ENCODE results near the gene JMJD8. TPM values are rescaled to one million over a fixed set of nuclear protein-coding genes. Genes with fewer than 3 reads are reported as not detected.

JMJD8 gene
- polyA plus RNA-seq, 4 donors: 23.0 to 46.2 (median 31.9) TPM

- Histone ChIP-seq H3K27ac (ENCODE audit: low read depth in 1 of 3, low read length in 2 of 3) (peak overlapping the region in 2 of 3 donors; percentile 74 to 77), H3K4me1 (ENCODE audit: control insufficient read depth in 3 of 3, insufficient read depth in 2 of 3, low read depth in 1 of 3, low read length in 2 of 3) (peaks cover 4 to 28% (median 5%) of the 10 kb centered on the region in 3 donors), H3K36me3 (ENCODE audit: control insufficient read depth in 3 of 3, insufficient read depth in 2 of 3, low read depth in 1 of 3, low read length in 3 of 3) (peaks cover 5 to 63% (median 12%) of the 10 kb centered on the region in 3 donors), H3K27me3 (ENCODE audit: control insufficient read depth in 3 of 3, insufficient read depth in 3 of 3, low read length in 3 of 3) (no peaks in the 10 kb centered on the region), H3K9me3 (ENCODE audit: control insufficient read depth in 2 of 2, insufficient read depth in 1 of 2, low read depth in 1 of 2, low read length in 1 of 2) (no peaks in the 10 kb centered on the region), H3K4me3 (ENCODE audit: low read depth in 1 of 3, low read length in 3 of 3) (peak overlapping the region; percentile 52 to 78 (median 67))
- FAIRE-seq (no peak), DNase-seq (peak in 1 of 2 donors; percentile 24)
- 5 to 15% (median 7%) methylated on average over 53 to 57 of the region's 57 CpGs for WGBS, 3 donors
Observed at GRCh38 chr16:683396-684070, 601 bp downstream of the JMJD8 start.

DNA sequence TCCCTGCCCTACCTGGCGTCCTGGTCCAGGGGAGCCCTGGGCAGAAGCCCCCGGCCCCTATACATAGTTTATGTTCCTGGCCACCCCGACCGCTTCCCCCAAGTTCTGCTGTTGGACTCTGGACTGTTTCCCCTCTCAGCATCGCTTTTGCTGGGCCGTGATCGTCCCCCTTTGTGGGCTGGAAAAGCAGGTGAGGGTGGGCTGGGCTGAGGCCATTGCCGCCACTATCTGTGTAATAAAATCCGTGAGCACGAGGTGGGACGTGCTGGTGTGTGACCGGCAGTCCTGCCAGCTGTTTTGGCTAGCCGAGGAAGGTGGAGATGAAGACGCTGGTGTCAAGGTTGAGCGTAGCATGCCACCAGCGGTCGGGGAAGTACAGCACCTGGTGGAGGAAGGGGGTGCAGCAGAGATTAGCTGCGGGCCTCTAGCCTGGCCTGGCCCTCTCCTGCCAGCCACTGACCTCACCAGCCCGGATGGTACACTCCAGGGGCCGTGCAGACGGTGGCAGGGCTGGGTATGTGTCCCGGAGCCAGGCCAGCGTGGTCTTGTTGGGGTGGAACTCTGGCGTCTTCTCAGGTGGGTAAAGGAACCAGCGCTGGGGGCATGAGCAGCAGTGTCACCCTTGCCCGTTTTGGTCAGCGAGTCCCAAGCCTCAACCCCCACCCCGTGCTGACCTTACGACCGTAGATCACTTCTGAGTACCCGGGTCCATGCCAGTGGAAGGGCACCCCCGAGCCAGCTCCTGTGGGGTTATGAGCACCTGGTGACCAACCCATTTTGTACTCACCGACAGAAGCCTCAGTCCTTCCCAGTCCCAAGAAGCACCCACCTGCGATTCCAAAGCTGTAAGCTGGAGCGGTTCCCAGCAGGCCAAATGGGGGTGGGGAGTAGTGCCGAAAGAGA, 1.4 kb downstream of the JMJD8 start:
- H3K9me3 ChIP-seq (ENCODE audit: control insufficient read depth in 2 of 2, insufficient read depth in 1 of 2, low read depth in 1 of 2, low read length in 1 of 2): no peaks in the 10 kb centered on the region
- H3K36me3 ChIP-seq (ENCODE audit: control insufficient read depth in 3 of 3, insufficient read depth in 2 of 3, low read depth in 1 of 3, low read length in 3 of 3): peaks cover 5 to 58% (median 12%) of the 10 kb centered on the region in 3 donors
- no peak for FAIRE-seq
- H3K4me3 ChIP-seq (ENCODE audit: low read depth in 1 of 3, low read length in 3 of 3): peak overlapping the region in 2 of 3 donors; percentile 52 to 78
- H3K27ac ChIP-seq (ENCODE audit: low read depth in 1 of 3, low read length in 2 of 3): peak overlapping the region in 1 of 3 donors; percentile 33
- WGBS, 3 donors: 66 to 81% (median 74%) methylated on average over 36 of the region's 36 CpGs
- H3K4me1 ChIP-seq (ENCODE audit: control insufficient read depth in 3 of 3, insufficient read depth in 2 of 3, low read depth in 1 of 3, low read length in 2 of 3): peaks cover 4 to 28% (median 5%) of the 10 kb centered on the region in 3 donors
- no peak for DNase-seq
- H3K27me3 ChIP-seq (ENCODE audit: control insufficient read depth in 3 of 3, insufficient read depth in 3 of 3, low read length in 3 of 3): no peaks in the 10 kb centered on the region

GRCh38 chr16:681746-682427, 2.2 kb downstream of the JMJD8 start:
- no peak for FAIRE-seq
- Histone ChIP-seq H3K27ac (ENCODE audit: low read depth in 1 of 3, low read length in 2 of 3) (no peak overlapping the region), H3K27me3 (ENCODE audit: control insufficient read depth in 3 of 3, insufficient read depth in 3 of 3, low read length in 3 of 3) (no peaks in the 10 kb centered on the region), H3K9me3 (ENCODE audit: control insufficient read depth in 2 of 2, insufficient read depth in 1 of 2, low read depth in 1 of 2, low read length in 1 of 2) (no peaks in the 10 kb centered on the region), H3K4me3 (ENCODE audit: low read depth in 1 of 3, low read length in 3 of 3) (peak overlapping the region in 2 of 3 donors; percentile 79 to 82), H3K36me3 (ENCODE audit: control insufficient read depth in 3 of 3, insufficient read depth in 2 of 3, low read depth in 1 of 3, low read length in 3 of 3) (peaks cover 5 to 50% (median 10%) of the 10 kb centered on the region in 3 donors), H3K4me1 (ENCODE audit: control insufficient read depth in 3 of 3, insufficient read depth in 2 of 3, low read depth in 1 of 3, low read length in 2 of 3) (peaks cover 4 to 34% (median 5%) of the 10 kb centered on the region in 3 donors)
- WGBS, 3 donors: 78 to 80% (median 80%) methylated on average over 28 of the region's 28 CpGs
- DNase-seq: no peak

GRCh38 chr16:680967-681745, 3.0 kb downstream of the JMJD8 start:
- peak overlapping the region; percentile 46 to 96 (median 82) for H3K27ac ChIP-seq (ENCODE audit: low read depth in 1 of 3, low read length in 2 of 3)
- H3K9me3 ChIP-seq (ENCODE audit: control insufficient read depth in 2 of 2, insufficient read depth in 1 of 2, low read depth in 1 of 2, low read length in 1 of 2): no peaks in the 10 kb centered on the region
- H3K36me3 ChIP-seq (ENCODE audit: control insufficient read depth in 3 of 3, insufficient read depth in 2 of 3, low read depth in 1 of 3, low read length in 3 of 3): peaks cover 5 to 44% (median 9%) of the 10 kb centered on the region in 3 donors
- H3K27me3 ChIP-seq (ENCODE audit: control insufficient read depth in 3 of 3, insufficient read depth in 3 of 3, low read length in 3 of 3): peaks cover 0 to 2% (median 0%) of the 10 kb centered on the region in 3 donors
- FAIRE-seq (no peak), DNase-seq (peak; percentile 50 to 54)
- 42 to 46% (median 43%) methylated on average over 44 of the region's 44 CpGs for whole genome bisulfite sequencing, 3 donors
- peak overlapping the region; percentile 79 to 90 (median 82) for H3K4me3 ChIP-seq (ENCODE audit: low read depth in 1 of 3, low read length in 3 of 3)
- H3K4me1 ChIP-seq (ENCODE audit: control insufficient read depth in 3 of 3, insufficient read depth in 2 of 3, low read depth in 1 of 3, low read length in 2 of 3): peaks cover 4 to 41% (median 5%) of the 10 kb centered on the region in 3 donors

DNA sequence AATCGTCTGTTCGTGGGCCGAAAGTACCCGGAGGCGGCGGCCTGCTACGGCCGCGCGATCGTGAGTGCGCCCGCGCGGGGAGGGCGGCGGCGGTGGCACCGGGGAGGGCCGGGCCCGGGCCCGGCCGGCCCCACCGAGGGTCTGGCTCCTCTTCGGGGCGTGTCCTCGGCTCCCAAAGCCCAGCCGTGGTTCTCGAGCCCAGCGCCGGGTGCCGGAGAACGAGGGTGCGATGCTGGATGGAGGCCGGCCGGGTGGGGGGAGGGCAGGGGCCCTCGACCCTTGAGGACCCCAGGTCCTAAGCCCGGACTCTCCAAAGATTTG, 3.5 kb downstream of the JMJD8 start:
- peaks cover 5 to 40% (median 9%) of the 10 kb centered on the region in 3 donors for H3K36me3 ChIP-seq (ENCODE audit: control insufficient read depth in 3 of 3, insufficient read depth in 2 of 3, low read depth in 1 of 3, low read length in 3 of 3)
- H3K27me3 ChIP-seq (ENCODE audit: control insufficient read depth in 3 of 3, insufficient read depth in 3 of 3, low read length in 3 of 3): peaks cover 0 to 3% (median 0%) of the 10 kb centered on the region in 3 donors
- H3K9me3 ChIP-seq (ENCODE audit: control insufficient read depth in 2 of 2, insufficient read depth in 1 of 2, low read depth in 1 of 2, low read length in 1 of 2): no peaks in the 10 kb centered on the region
- 0 to 1% (median 0%) methylated on average over 32 to 38 of the region's 38 CpGs for WGBS, 3 donors
- FAIRE-seq (no peak), DNase-seq (no peak)
- H3K4me3 ChIP-seq (ENCODE audit: low read depth in 1 of 3, low read length in 3 of 3): peak overlapping the region; percentile 79 to 90 (median 82)
- peaks cover 5 to 44% (median 6%) of the 10 kb centered on the region in 3 donors for H3K4me1 ChIP-seq (ENCODE audit: control insufficient read depth in 3 of 3, insufficient read depth in 2 of 3, low read depth in 1 of 3, low read length in 2 of 3)
- peak overlapping the region; percentile 46 to 96 (median 82) for H3K27ac ChIP-seq (ENCODE audit: low read depth in 1 of 3, low read length in 2 of 3)

DNA sequence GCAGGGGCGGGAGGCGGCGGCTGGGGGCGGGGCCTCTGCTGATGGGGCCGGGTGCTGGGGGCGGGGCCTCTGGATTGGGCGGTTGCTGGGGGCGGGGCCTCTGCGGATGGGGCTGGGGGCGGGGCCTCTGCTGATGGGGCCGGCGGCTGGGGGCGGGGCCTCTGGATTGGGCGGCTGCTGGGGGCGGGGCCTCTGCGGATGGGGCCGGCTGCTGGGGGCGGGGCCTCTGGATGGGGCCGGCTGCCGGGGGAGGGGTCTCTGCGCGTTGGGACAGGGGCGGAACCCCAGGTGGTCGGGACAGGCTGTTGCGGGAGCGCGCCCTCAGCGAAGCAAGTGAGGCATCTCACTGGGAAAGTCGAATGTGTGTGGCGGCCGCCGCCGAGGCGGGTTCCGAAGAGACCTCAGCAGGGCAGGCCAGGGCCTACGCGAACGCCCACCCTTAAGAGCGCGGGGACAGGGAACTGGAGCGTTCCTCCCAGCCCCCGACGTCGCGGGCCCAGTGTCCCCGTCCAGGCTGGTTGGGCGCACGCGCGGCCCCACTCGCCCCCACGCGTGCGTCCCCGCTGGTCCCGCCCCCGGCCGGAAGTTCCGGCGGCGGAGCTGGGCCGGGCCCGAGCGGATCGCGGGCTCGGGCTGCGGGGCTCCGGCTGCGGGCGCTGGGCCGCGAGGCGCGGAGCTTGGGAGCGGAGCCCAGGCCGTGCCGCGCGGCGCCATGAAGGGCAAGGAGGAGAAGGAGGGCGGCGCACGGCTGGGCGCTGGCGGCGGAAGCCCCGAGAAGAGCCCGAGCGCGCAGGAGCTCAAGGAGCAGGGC, 4.1 kb downstream of the JMJD8 start, which contains the start of gene STUB1:
STUB1 (plus strand) TSS at position 597 of the 811 bp plus-strand sequence; CDS start at position 713, 116 bp downstream.
- no peak for FAIRE-seq
- WGBS, 3 donors: 0 to 1% (median 1%) methylated on average over 37 to 91 of the region's 91 CpGs
- peak within 1 kb of the TSS; percentile 79 to 90 (median 82) for H3K4me3 ChIP-seq (ENCODE audit: low read depth in 1 of 3, low read length in 3 of 3)
- peaks cover 5 to 34% (median 8%) of the 10 kb centered on the region in 3 donors for H3K36me3 ChIP-seq (ENCODE audit: control insufficient read depth in 3 of 3, insufficient read depth in 2 of 3, low read depth in 1 of 3, low read length in 3 of 3)
- peak within 1 kb of the TSS; percentile 82 to 97 (median 96) for H3K27ac ChIP-seq (ENCODE audit: low read depth in 1 of 3, low read length in 2 of 3)
- DNase-seq: peak; percentile 76 to 90
- H3K4me1 ChIP-seq (ENCODE audit: control insufficient read depth in 3 of 3, insufficient read depth in 2 of 3, low read depth in 1 of 3, low read length in 2 of 3): peaks cover 8 to 47% (median 9%) of the 10 kb centered on the region in 3 donors
- H3K27me3 ChIP-seq (ENCODE audit: control insufficient read depth in 3 of 3, insufficient read depth in 3 of 3, low read length in 3 of 3): peaks cover 0 to 3% (median 0%) of the 10 kb centered on the region in 3 donors
- no peaks in the 10 kb centered on the region for H3K9me3 ChIP-seq (ENCODE audit: control insufficient read depth in 2 of 2, insufficient read depth in 1 of 2, low read depth in 1 of 2, low read length in 1 of 2)
